Activated CD8-positive, alpha-beta T cell treated with anti-CD3 and anti-CD28 coated beads for 36 hours (primary cell): ENCODE results near the gene FRMPD1. TPM values are rescaled to one million over a fixed set of nuclear protein-coding genes. Genes with fewer than 3 reads are reported as not detected.
"Not testable (repeated sequence)": the region's sequence is repeated elsewhere in the genome, so short reads cannot be mapped to it uniquely, and the experiment has no call there.

Experiments used
- ATAC-seq: fragments of 200-7000 bp; cut with Tn5 transposase; one replicate; pipeline ENCODE4 v1.10.0; 2021; ENCODE audit warnings: mild to moderate bottlenecking, moderate library complexity
- CTCF ChIA-PET: fragments of 350-600 bp; sonication (Branson Sonifier 250); formaldehyde crosslinking; loops from one replicate; lab custom pipeline; 2021; ENCODE audit warnings: antibody characterized with exemption; lab: Charles Lee
- POLR2A ChIA-PET: fragments of 350-600 bp; sonication (Branson Sonifier 250); formaldehyde crosslinking; loops from one replicate; lab custom pipeline; 2021; ENCODE audit warnings: antibody characterized with exemption; lab: Charles Lee
- DNase-seq: peaks from one replicate; pipeline ENCODE4 v3.0.0-alpha.2; 2020
- H3K27ac Mint-ChIP-seq: one replicate; pipeline ENCODE4 v1.8.0; 2021; ENCODE audit warnings: mild to moderate bottlenecking, mixed read lengths
- H3K27me3 Mint-ChIP-seq: one replicate; pipeline ENCODE4 v1.8.0; 2021; ENCODE audit warnings: mixed read lengths
- H3K36me3 Mint-ChIP-seq: one replicate; pipeline ENCODE4 v1.8.0; 2021; ENCODE audit warnings: low read depth, mixed read lengths
- H3K4me1 Mint-ChIP-seq: one replicate; pipeline ENCODE4 v1.8.0; 2021; ENCODE audit warnings: low read depth, mixed read lengths
- H3K4me3 Mint-ChIP-seq: one replicate; pipeline ENCODE4 v1.8.0; 2021; ENCODE audit warnings: mild to moderate bottlenecking, moderate library complexity, mixed read lengths
- H3K9me3 Mint-ChIP-seq: one replicate; pipeline ENCODE4 v1.8.0; 2021; ENCODE audit warnings: mixed read lengths
- CTCF ChIP-seq: fragments of 200-600 bp; IDR thresholded peaks from one replicate; pipeline ENCODE4 v1.8.0; 2022; ENCODE audit warnings: antibody characterized with exemption, mild to moderate bottlenecking
- intact Hi-C: fragments of 100-400 bp; cut with micrococcal nuclease; formaldehyde crosslinking; loops from one replicate; pipeline ENCODE4 v1.10.0; 2022
- total RNA-seq, 2 experiments: library from RNA; stranded (reverse); gene quantifications; one replicate each; pipeline ENCODE4 v1.2.3, GENCODE V29; 2021

FRMPD1 gene
- not detected for total RNA-seq

DNA sequence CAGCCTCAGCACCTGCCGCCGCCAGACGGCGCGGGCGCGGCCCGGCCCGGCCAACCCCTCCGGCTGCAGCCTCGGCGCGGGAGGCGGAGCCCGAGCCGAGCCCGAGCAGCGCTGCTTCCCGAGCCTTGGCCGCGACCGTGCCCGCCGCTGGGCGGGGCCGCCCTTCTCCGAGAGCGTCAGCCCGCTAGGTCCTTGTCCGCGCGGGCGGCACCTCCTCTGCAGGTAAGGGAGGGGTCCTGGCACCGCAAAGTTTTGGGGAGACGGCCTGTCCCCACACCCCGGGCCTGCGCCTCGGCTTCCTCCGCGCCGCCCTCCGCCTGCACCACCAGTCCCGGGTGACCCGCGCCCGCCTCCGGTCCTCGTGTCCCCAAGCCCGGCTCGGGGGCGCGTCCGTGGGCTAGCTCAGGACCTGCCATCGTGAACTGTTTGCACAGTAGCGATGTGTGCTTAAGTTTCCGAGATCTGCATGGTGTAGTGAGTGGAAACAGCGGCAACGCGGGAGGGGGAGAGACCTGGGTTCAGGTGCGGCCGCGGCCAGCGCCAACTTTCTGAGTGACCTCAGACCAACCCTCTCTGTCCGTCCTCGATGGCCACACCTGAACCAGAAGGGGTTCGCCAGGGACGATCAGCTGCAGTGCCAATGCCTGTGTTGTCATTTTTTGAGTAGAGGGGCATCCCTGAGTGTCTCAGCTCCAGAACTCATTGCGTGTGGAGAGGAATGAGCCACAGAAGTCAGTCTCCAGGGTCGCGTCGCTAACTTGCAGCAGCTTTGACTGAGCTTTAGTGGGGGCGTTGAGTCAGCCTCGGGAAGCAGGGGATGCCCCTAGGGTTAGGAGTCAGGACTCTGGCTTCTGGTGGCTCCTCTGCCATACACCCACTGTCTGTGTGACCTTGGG is at the start of gene FRMPD1:
FRMPD1 (plus strand) TSS at position 82 of the 896 bp plus-strand sequence. CDS start 41,688 bp downstream, outside the sequence.
- peak; percentile 56 for DNase-seq
- intact Hi-C loops, result no loop called here
- ATAC-seq, result peak; percentile 92
- Mint-ChIP-seq H3K4me3 (peak within 1 kb of the TSS; percentile 65), H3K36me3 (no peaks in the 10 kb centered on the region), H3K4me1 (peaks cover 8% of the 10 kb centered on the region), H3K27me3 (peaks cover 56% of the 10 kb centered on the region), H3K27ac (no peak within 1 kb of the TSS), H3K9me3 (no peaks in the 10 kb centered on the region)
- CTCF ChIA-PET, result interaction anchor here (1.0 kb wide), 1 partner anchor 15 kb away, joined by 3 read pairs; no protein-coding TSS in a partner anchor
- TF ChIP-seq CTCF, result no peak
- POLR2A ChIA-PET, result interaction anchor here (0.6 kb wide), 1 partner anchor 10 kb away, joined by 3 read pairs; no protein-coding TSS in a partner anchor

- DNase-seq, H3K36me3 Mint-ChIP-seq, H3K9me3 Mint-ChIP-seq, H3K27ac Mint-ChIP-seq, H3K4me1 Mint-ChIP-seq, POLR2A ChIA-PET, H3K27me3 Mint-ChIP-seq, intact Hi-C loops, H3K4me3 Mint-ChIP-seq, ATAC-seq: not testable (repeated sequence)
- CTCF ChIA-PET, result interaction anchor here (1.0 kb wide), 1 partner anchor 8 kb away, joined by 4 read pairs; no protein-coding TSS in a partner anchor
Observed at GRCh38 chr9:37602061-37602460, 48.7 kb upstream of the FRMPD1 start.

- DNase-seq (no peak), ATAC-seq (no peak)
- POLR2A ChIA-PET, result no interaction called here
- Mint-ChIP-seq H3K9me3 (no peaks in the 10 kb centered on the region), H3K4me1 (no peaks in the 10 kb centered on the region), H3K27me3 (peaks cover 9% of the 10 kb centered on the region), H3K4me3 (no peak overlapping the region), H3K36me3 (no peaks in the 10 kb centered on the region), H3K27ac (no peak overlapping the region)
- intact Hi-C loops, result no loop called here
- CTCF ChIA-PET, result interaction anchor here (1.0 kb wide), 1 partner anchor 9 kb away, joined by 4 read pairs; no protein-coding TSS in a partner anchor
- TF ChIP-seq CTCF, result no peak
Observed at GRCh38 chr9:37602817-37603216, 47.9 kb upstream of the FRMPD1 start.

GRCh38 chr9:37604296-37604695 is 46.5 kb upstream of the FRMPD1 start:
- Mint-ChIP-seq H3K4me3 (no peak overlapping the region), H3K4me1 (no peaks in the 10 kb centered on the region), H3K36me3 (no peaks in the 10 kb centered on the region), H3K27ac (no peak overlapping the region), H3K27me3 (peaks cover 11% of the 10 kb centered on the region), H3K9me3 (no peaks in the 10 kb centered on the region)
- no peak for DNase-seq
- ChIA-PET CTCF (no interaction called here), POLR2A (no interaction called here)
- TF ChIP-seq CTCF, result no peak
- intact Hi-C loops, result no loop called here
- no peak for ATAC-seq

DNA sequence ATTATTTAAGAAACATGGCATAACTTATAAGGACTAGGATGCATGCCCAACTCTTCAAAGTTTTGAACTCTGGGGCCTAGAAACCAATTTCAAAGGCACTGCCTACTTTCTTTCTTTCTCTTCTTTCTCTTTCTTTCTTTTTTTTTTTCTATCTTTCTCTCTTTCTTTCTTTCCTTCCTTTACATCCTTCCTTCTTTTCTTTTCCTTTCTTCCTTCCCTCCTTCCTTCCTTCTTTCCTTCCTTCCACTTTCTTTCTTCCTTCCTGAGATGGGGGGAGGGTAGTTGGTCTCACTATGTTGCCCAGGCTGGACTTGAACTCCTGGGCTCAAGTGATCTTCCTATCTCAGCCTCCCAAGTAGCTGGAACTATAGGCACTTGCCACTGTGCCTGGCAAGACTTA is 42.5 kb upstream of the FRMPD1 start:
- DNase-seq (no peak), ATAC-seq (no peak)
- no peaks in the 10 kb centered on the region for H3K36me3 Mint-ChIP-seq
- no peak for TF ChIP-seq CTCF
- ChIA-PET CTCF (interaction anchor here (0.7 to 1.2 kb wide), 3 partner anchors 12 to 16 kb away, joined by 3 to 4 read pairs (median 3); partner anchors contain the start of gene TOMM5), POLR2A (interaction anchor here (0.7 kb wide), 1 partner anchor 16 kb away, joined by 3 read pairs; the partner anchor contains the start of gene TOMM5)
- H3K9me3 Mint-ChIP-seq, result no peaks in the 10 kb centered on the region
- H3K27me3 Mint-ChIP-seq, result peaks cover 11% of the 10 kb centered on the region
- H3K4me1 Mint-ChIP-seq, result no peaks in the 10 kb centered on the region
- intact Hi-C loops, result no loop called here
- H3K27ac Mint-ChIP-seq, result no peak overlapping the region
- H3K4me3 Mint-ChIP-seq, result no peak overlapping the region
